Endothelial cell of umbilical vein (primary cell): Measurements from ENCODE around the gene PPP2CA. TPM values are rescaled to one million over a fixed set of nuclear protein-coding genes. Genes with fewer than 3 reads are reported as not detected.

Experiments
- BruUV-seq: library from RNA; stranded (reverse); fragments of 400-500 nt; replicated peaks from 2 replicates; lab custom pipeline; 2021; lab: Mats Ljungman, UMichigan
- CTCF ChIA-PET: fragments of 300-600, 350-600 bp; sonication (Branson Sonifier 250); formaldehyde crosslinking; loops from one replicate; lab custom pipeline; 2021; ENCODE audit warnings: antibody characterized with exemption, inconsistent platforms; lab: Charles Lee
- POLR2A ChIA-PET: fragments of 300-600, 350-600 bp; sonication (Branson Sonifier 250); formaldehyde crosslinking; loops from one replicate; lab custom pipeline; 2021; ENCODE audit warnings: antibody characterized with exemption, inconsistent platforms; lab: Charles Lee
- DNase-seq: peaks from one replicate; pipeline ENCODE4 v3.0.0-alpha.2; 2011; ENCODE audit warnings: low read depth, low spot score
- FAIRE-seq: peaks from 2 replicates; lab custom pipeline; 2011; peaks lifted over from hg19 to GRCh38; lab: Jason Lieb, UNC
- H2AFZ ChIP-seq: 2 replicates; pipeline ENCODE4 v1.6.0; 2012; ENCODE audit warnings: low read depth, low read length, control low read depth, inconsistent platforms
- H3K27ac ChIP-seq: 2 replicates; pipeline ENCODE4 v1.5.1; 2011; ENCODE audit warnings: low read depth, mild to moderate bottlenecking, control low read depth, low read length, moderate library complexity; ENCODE audit not compliant: insufficient read depth
- H3K27me3 ChIP-seq, 2 experiments: 2 replicates each; pipeline versions ENCODE4 v1.6.0 to v1.6.1; 2011; ENCODE audit warnings: low read length in 2 of 2, mixed read lengths in 1 of 2; ENCODE audit not compliant: control insufficient read depth in 2 of 2, insufficient read depth in 2 of 2
- H3K36me3 ChIP-seq, 2 experiments: 2 replicates in 1 of 2; 3 replicates in 1 of 2; pipeline ENCODE4 v1.5.1; 2011; ENCODE audit warnings: low read length in 2 of 2, mild to moderate bottlenecking in 1 of 2, moderate library complexity in 1 of 2; ENCODE audit not compliant: control insufficient read depth in 2 of 2, insufficient read depth in 2 of 2; ENCODE audit errors: extremely low read depth in 1 of 2
- H3K4me1 ChIP-seq: 3 replicates; pipeline ENCODE4 v1.5.1; 2011; ENCODE audit warnings: mild to moderate bottlenecking, low read length; ENCODE audit not compliant: control insufficient read depth, insufficient read depth; ENCODE audit errors: extremely low read depth
- H3K4me2 ChIP-seq: 2 replicates; pipeline ENCODE4 v1.6.1; 2011; ENCODE audit warnings: low read length, control low read depth, mixed read lengths; ENCODE audit not compliant: insufficient read depth
- H3K4me3 ChIP-seq, 3 experiments: fragments of 200-600 bp in 1 of 3; sonication (generic), shearing (Covaris generic) in 1 of 3; replicated peaks in 1 of 3; 2 replicates each; pipeline ENCODE4 v1.5.1; 2011 to 2016; ENCODE audit warnings: control low read depth in 3 of 3, low read length in 3 of 3, mild to moderate bottlenecking in 2 of 3, inconsistent platforms in 1 of 3, low read depth in 1 of 3, moderate library complexity in 1 of 3; ENCODE audit not compliant: insufficient read depth in 1 of 3
- H3K79me2 ChIP-seq: 2 replicates; pipeline ENCODE4 v1.6.0; 2012; ENCODE audit warnings: low read length, inconsistent platforms; ENCODE audit not compliant: control insufficient read depth, insufficient read depth
- H3K9ac ChIP-seq: replicated peaks from 2 replicates; pipeline ENCODE3; 2011; ENCODE audit warnings: low read length, control low read depth; ENCODE audit not compliant: insufficient read depth; ENCODE audit errors: extremely low read depth
- H3K9me1 ChIP-seq: replicated peaks from 3 replicates; pipeline ENCODE4 v1.6.0; 2011; ENCODE audit warnings: mild to moderate bottlenecking, low read length; ENCODE audit not compliant: control insufficient read depth, insufficient read depth; ENCODE audit errors: extremely low read depth
- H3K9me3 ChIP-seq: replicated peaks from 2 replicates; pipeline ENCODE4 v1.5.1; 2012; ENCODE audit warnings: low read length, inconsistent platforms; ENCODE audit not compliant: control insufficient read depth, insufficient read depth
- H4K20me1 ChIP-seq: replicated peaks from 2 replicates; pipeline ENCODE3; 2011; ENCODE audit warnings: mild to moderate bottlenecking, low read length; ENCODE audit not compliant: control insufficient read depth, insufficient read depth; ENCODE audit errors: extremely low read depth
- CTCF ChIP-seq, 2 donors: IDR thresholded peaks; 1 replicate in 1 of 2; 2 replicates in 1 of 2; pipeline ENCODE4 v1.5.1; 2011; ENCODE audit warnings: low read length in 2 of 2, mild to moderate bottlenecking in 2 of 2, moderate library complexity in 2 of 2, control low read depth in 1 of 2, inconsistent platforms in 1 of 2, low read depth in 1 of 2; ENCODE audit not compliant: insufficient read depth in 1 of 2; ENCODE audit errors: extremely low read depth in 1 of 2
- EZH2 ChIP-seq: IDR thresholded peaks from 2 replicates; pipeline ENCODE4 v1.6.1; 2012; ENCODE audit warnings: borderline replicate concordance, low read depth, mild to moderate bottlenecking, moderate library complexity, low read length, inconsistent platforms; ENCODE audit not compliant: severe bottlenecking
- FOS ChIP-seq: IDR thresholded peaks from 2 replicates; pipeline ENCODE4 v1.6.1; 2011; ENCODE audit warnings: mild to moderate bottlenecking, low read length, moderate library complexity, borderline replicate concordance; ENCODE audit not compliant: insufficient read depth
- GATA2 ChIP-seq: IDR thresholded peaks from 2 replicates; pipeline ENCODE4 v1.7.0; 2011; ENCODE audit warnings: low read depth, mild to moderate bottlenecking, moderate library complexity, mixed read lengths, low read length; ENCODE audit not compliant: insufficient read length, insufficient read depth
- JUN ChIP-seq: IDR thresholded peaks from 2 replicates; pipeline ENCODE4 v1.6.1; 2011; ENCODE audit warnings: borderline replicate concordance, low read depth; ENCODE audit not compliant: insufficient read length, insufficient read depth
- MAX ChIP-seq: IDR thresholded peaks from 2 replicates; pipeline ENCODE4 v1.6.1; 2011; ENCODE audit not compliant: insufficient read depth, insufficient read length
- MYC ChIP-seq: IDR thresholded peaks from one replicate; pipeline ENCODE4 v1.6.1; 2011; ENCODE audit warnings: mild to moderate bottlenecking, low read depth, low read length
- POLR2A ChIP-seq: IDR thresholded peaks from 2 replicates; pipeline ENCODE4 v1.6.1; 2012; ENCODE audit warnings: low read depth, mild to moderate bottlenecking, control low read depth, low read length
- POLR2AphosphoS5 ChIP-seq: IDR thresholded peaks from 2 replicates; pipeline ENCODE4 v1.6.1; 2012; ENCODE audit warnings: low read depth, mild to moderate bottlenecking, control low read depth, low read length, moderate library complexity; ENCODE audit not compliant: insufficient read depth
- dilution Hi-C: fragments of 300-500 bp; cut with MboI; formaldehyde crosslinking; loops from one replicate; pipeline ENCODE4 v1.15.0; 2019; ENCODE audit warnings: low sequenced_read_pairs; ENCODE audit not compliant: extremely low pct_ligation_motif_present
- intact Hi-C: fragments of 100-400 bp; cut with micrococcal nuclease; formaldehyde crosslinking; loops from one replicate; pipeline ENCODE4 v1.10.0; 2022
- polyA plus RNA-seq, 4 experiments: library from polyadenylated mRNA; depleted of rRNA in 3 of 4; stranded (reverse) in 3 of 4; unstranded in 1 of 4; fragments of >200 nt; gene quantifications; 2 replicates each; pipeline versions ENCODE4 v1.2.1 to v1.2.3, GENCODE V29; 2011 to 2012; ENCODE audit warnings: missing spikeins in 1 of 4
- total RNA-seq: library from RNA; stranded (reverse); gene quantifications from 2 replicates; pipeline ENCODE4 v1.2.3, GENCODE V29; 2021

The PPP2CA gene
- total and polyA plus RNA-seq, 2 donors (not counting 3 experiments of a cell fraction or from before 2014, with no cell fraction given) = 107 to 183 TPM

DNA sequence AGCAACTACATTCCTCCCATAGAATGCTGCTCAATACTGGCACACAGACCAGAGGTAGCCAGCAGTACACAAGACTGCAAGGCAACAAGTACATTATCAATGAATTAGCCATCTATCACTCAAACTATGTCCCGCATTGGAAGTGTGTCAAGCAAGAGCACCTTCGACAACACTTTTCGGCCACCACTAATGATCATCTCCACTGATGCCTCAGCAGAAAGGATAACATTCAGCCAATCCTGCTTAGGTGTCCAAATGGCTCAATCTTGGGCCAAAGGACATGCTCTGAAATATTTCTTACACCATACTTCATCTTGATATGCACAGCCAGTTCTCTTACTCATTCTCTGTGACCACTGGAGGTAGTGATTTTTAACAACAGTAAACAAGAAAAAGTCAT, 74.2 kb downstream of the PPP2CA start:
- no peak for FAIRE-seq
- dilution Hi-C loops = no loop called here
- H4K20me1 ChIP-seq = peaks cover 3% of the 10 kb centered on the region
- no peak overlapping the region for H3K4me2 ChIP-seq
- no peaks in the 10 kb centered on the region for H3K4me1 ChIP-seq
- no peaks in the 10 kb centered on the region for H3K9me1 ChIP-seq
- ChIA-PET CTCF (interaction anchor here (1.6 to 4.9 kb wide), 3 partner anchors 12 to 112 kb away, joined by 5 to 38 read pairs (median 22); no protein-coding TSS in a partner anchor), POLR2A (no interaction called here)
- H3K79me2 ChIP-seq = peaks cover 25% of the 10 kb centered on the region
- DNase-seq = no peak
- no peak for TF ChIP-seq FOS
- TF ChIP-seq JUN = no peak
- no peak for TF ChIP-seq GATA2
- no peak for TF ChIP-seq POLR2A
- TF ChIP-seq MYC = no peak
- no peak for TF ChIP-seq MAX
- TF ChIP-seq POLR2AphosphoS5 = no peak
- no peak for TF ChIP-seq CTCF (IDR thresholded peaks at IDR 0.05; ENCODE audit: extremely low read depth in 1 of 2, insufficient read depth in 1 of 2, low read depth in 1 of 2, low read length in 2 of 2)
- no peak for TF ChIP-seq EZH2
- H3K27ac ChIP-seq = no peak overlapping the region
- H2AFZ ChIP-seq = no peak overlapping the region
- H3K27me3 ChIP-seq = no peaks in the 10 kb centered on the region
- BruUV-seq = no TSS peak
- no peak overlapping the region for H3K9ac ChIP-seq
- H3K36me3 ChIP-seq = peaks cover 25 to 26% of the 10 kb centered on the region in 2 experiments
- intact Hi-C loops = no loop called here
- H3K4me3 ChIP-seq = no peak overlapping the region
- H3K9me3 ChIP-seq = no peaks in the 10 kb centered on the region
